ENCODE results near the gene PCDHA8. TPM values are rescaled to one million over a fixed set of nuclear protein-coding genes. Genes with fewer than 3 reads are reported as not detected.
A peak's percentile ranks its signal among the peaks of the same experiment; 100 is the strongest.
"Not testable (repeated sequence)": the region's sequence is repeated elsewhere in the genome, so short reads cannot be mapped to it uniquely, and the experiment has no call there.

PCDHA8 gene
- total RNA-seq, 1 donor from 2014 or later = 1.0 TPM

DNA sequence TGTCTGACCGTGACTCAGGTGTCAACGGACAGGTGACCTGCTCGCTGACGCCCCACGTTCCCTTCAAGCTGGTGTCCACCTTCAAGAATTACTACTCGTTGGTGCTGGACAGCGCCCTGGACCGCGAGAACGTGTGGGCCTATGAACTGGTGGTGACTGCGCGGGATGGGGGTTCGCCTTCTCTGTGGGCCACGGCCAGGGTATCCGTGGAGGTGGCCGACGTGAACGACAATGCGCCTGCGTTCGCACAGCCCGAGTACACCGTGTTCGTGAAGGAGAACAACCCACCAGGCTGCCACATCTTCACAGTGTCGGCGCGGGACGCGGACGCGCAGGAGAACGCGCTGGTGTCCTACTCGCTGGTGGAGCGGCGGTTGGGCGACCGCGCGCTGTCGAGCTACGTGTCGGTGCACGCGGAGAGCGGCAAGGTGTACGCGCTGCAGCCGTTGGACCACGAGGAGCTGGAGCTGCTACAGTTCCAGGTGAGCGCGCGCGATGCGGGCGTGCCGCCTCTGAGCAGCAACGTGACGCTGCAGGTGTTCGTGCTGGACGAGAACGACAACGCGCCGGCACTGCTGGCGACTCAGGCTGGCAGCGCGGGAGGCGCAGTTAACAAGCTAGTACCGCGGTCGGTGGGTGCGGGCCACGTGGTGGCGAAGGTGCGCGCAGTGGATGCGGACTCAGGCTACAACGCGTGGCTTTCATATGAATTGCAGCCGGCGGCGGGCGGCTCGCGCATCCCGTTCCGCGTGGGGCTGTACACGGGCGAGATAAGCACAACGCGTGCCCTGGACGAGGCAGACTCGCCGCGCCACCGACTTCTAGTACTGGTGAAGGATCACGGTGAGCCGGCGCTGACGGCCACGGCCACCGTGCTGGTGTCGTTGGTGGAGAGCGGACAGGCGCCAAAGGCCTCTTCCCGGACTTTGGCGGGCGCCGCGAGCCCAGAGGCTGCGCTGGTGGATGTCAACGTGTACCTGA, 29.5 kb downstream of the PCDHA8 start:
- Mint-ChIP-seq H3K27me3 (ENCODE audit: low read depth, unreplicated experiment) (no peaks in the 10 kb centered on the region), H3K9me3 (ENCODE audit: unreplicated experiment) (no peaks in the 10 kb centered on the region), H3K4me1 (ENCODE audit: low read depth, unreplicated experiment) (peaks cover 6% of the 10 kb centered on the region), H3K4me3 (ENCODE audit: unreplicated experiment) (no peak overlapping the region), H3K27ac (ENCODE audit: unreplicated experiment) (no peak overlapping the region), H3K36me3 (ENCODE audit: low read depth, unreplicated experiment) (peaks cover 8% of the 10 kb centered on the region)
- H3K4me3 ChIP-seq (ENCODE audit: insufficient read depth, low read depth, low read length) = no peak overlapping the region
- FAIRE-seq = no peak
- no peak for TF ChIP-seq EZH2 (IDR thresholded peaks at IDR 0.05; ENCODE audit: insufficient read depth, low read length)
- no peak for TF ChIP-seq CTCF (IDR thresholded peaks at IDR 0.05; ENCODE audit: insufficient read depth, low read depth, low read length)
- no peak for DNase-seq (ENCODE audit: low read depth)
- no peak overlapping the region for H3K27ac ChIP-seq (ENCODE audit: low read depth, low read length)
- no peak overlapping the region for H3K9ac ChIP-seq (ENCODE audit: low read length)
- no peak overlapping the region for H3K4me2 ChIP-seq (ENCODE audit: low read length)
- H3K4me1 ChIP-seq (ENCODE audit: insufficient read depth, low read length) = no peaks in the 10 kb centered on the region
- H3K9me3 ChIP-seq (ENCODE audit: insufficient read depth, low read depth, low read length) = peaks cover 5% of the 10 kb centered on the region
- H3K36me3 ChIP-seq (ENCODE audit: insufficient read depth, low read length) = no peaks in the 10 kb centered on the region
- no peaks in the 10 kb centered on the region for H4K20me1 ChIP-seq (ENCODE audit: insufficient read depth, low read length)
- H2AFZ ChIP-seq (ENCODE audit: low read depth, low read length) = no peak overlapping the region
- no peaks in the 10 kb centered on the region for H3K27me3 ChIP-seq (ENCODE audit: insufficient read depth, low read length)
- no peaks in the 10 kb centered on the region for H3K79me2 ChIP-seq (ENCODE audit: insufficient read depth, low read length)

GRCh38 chr5:140875085-140876065, 34.4 kb downstream of the PCDHA8 start, which contains the start of gene PCDHA12:
TSS of gene PCDHA12 (plus strand) at chr5:140875308. CDS start at chr5:140875473, 165 bp downstream.
- Histone ChIP-seq H3K9me3 (ENCODE audit: insufficient read depth, low read depth, low read length) (peaks cover 16% of the 10 kb centered on the region), H3K4me1 (ENCODE audit: insufficient read depth, low read length) (no peaks in the 10 kb centered on the region), H3K27ac (ENCODE audit: low read depth, low read length) (no peak within 1 kb of the TSS), H2AFZ (ENCODE audit: low read depth, low read length) (no peak within 1 kb of the TSS), H4K20me1 (ENCODE audit: insufficient read depth, low read length) (no peaks in the 10 kb centered on the region), H3K4me3 (ENCODE audit: insufficient read depth, low read depth, low read length) (no peak within 1 kb of the TSS), H3K36me3 (ENCODE audit: insufficient read depth, low read length) (no peaks in the 10 kb centered on the region), H3K79me2 (ENCODE audit: insufficient read depth, low read length) (no peaks in the 10 kb centered on the region), H3K4me2 (ENCODE audit: low read length) (no peak within 1 kb of the TSS), H3K27me3 (ENCODE audit: insufficient read depth, low read length) (no peaks in the 10 kb centered on the region), H3K9ac (ENCODE audit: low read length) (no peak within 1 kb of the TSS)
- H3K4me1 Mint-ChIP-seq (ENCODE audit: low read depth, unreplicated experiment) = peaks cover 6% of the 10 kb centered on the region
- DNase-seq (ENCODE audit: low read depth) (no peak), FAIRE-seq (no peak)
- H3K9me3 Mint-ChIP-seq (ENCODE audit: unreplicated experiment) = peaks cover 3% of the 10 kb centered on the region
- peak within 1 kb of the TSS; percentile 97 for H3K4me3 Mint-ChIP-seq (ENCODE audit: unreplicated experiment)
- H3K36me3 Mint-ChIP-seq (ENCODE audit: low read depth, unreplicated experiment) = peaks cover 11% of the 10 kb centered on the region
- TF ChIP-seq CTCF (IDR thresholded peaks at IDR 0.05; ENCODE audit: insufficient read depth, low read depth, low read length) = no peak
- no peaks in the 10 kb centered on the region for H3K27me3 Mint-ChIP-seq (ENCODE audit: low read depth, unreplicated experiment)
- peak within 1 kb of the TSS; percentile 93 for H3K27ac Mint-ChIP-seq (ENCODE audit: unreplicated experiment)

DNA sequence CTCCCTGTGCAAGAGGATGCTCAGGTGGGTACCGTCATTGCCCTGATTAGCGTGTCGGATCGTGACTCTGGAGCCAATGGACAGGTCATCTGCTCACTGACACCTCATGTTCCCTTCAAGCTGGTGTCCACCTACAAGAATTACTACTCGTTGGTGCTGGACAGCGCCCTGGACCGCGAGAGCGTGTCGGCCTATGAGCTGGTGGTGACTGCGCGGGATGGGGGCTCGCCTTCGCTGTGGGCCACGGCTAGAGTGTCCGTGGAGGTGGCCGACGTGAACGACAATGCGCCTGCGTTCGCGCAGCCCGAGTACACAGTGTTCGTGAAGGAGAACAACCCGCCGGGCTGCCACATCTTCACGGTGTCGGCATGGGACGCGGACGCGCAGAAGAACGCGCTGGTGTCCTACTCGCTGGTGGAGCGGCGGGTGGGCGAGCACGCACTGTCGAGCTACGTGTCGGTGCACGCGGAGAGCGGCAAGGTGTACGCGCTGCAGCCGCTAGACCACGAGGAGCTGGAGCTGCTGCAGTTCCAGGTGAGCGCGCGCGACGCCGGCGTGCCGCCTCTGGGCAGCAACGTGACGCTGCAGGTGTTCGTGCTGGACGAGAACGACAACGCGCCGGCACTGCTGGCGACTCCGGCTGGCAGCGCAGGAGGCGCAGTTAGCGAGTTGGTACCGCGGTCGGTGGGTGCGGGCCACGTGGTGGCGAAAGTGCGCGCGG, 35.7 kb downstream of the PCDHA8 start:
- peaks cover 15% of the 10 kb centered on the region for H3K9me3 ChIP-seq (ENCODE audit: insufficient read depth, low read depth, low read length)
- H3K9ac ChIP-seq (ENCODE audit: low read length); H3K27me3 ChIP-seq (ENCODE audit: insufficient read depth, low read length); H3K27ac Mint-ChIP-seq (ENCODE audit: unreplicated experiment); H2AFZ ChIP-seq (ENCODE audit: low read depth, low read length); H3K9me3 Mint-ChIP-seq (ENCODE audit: unreplicated experiment); H3K4me1 ChIP-seq (ENCODE audit: insufficient read depth, low read length); DNase-seq (ENCODE audit: low read depth); H3K27me3 Mint-ChIP-seq (ENCODE audit: low read depth, unreplicated experiment); H3K36me3 ChIP-seq (ENCODE audit: insufficient read depth, low read length); H3K4me1 Mint-ChIP-seq (ENCODE audit: low read depth, unreplicated experiment); FAIRE-seq; H3K4me3 ChIP-seq (ENCODE audit: insufficient read depth, low read depth, low read length); H3K79me2 ChIP-seq (ENCODE audit: insufficient read depth, low read length); H3K27ac ChIP-seq (ENCODE audit: low read depth, low read length); H3K4me2 ChIP-seq (ENCODE audit: low read length); H4K20me1 ChIP-seq (ENCODE audit: insufficient read depth, low read length): not testable (repeated sequence)
- H3K4me3 Mint-ChIP-seq (ENCODE audit: unreplicated experiment) = peak overlapping the region; percentile 97
- peaks cover 14% of the 10 kb centered on the region for H3K36me3 Mint-ChIP-seq (ENCODE audit: low read depth, unreplicated experiment)
